Measurements from ENCODE around the gene NSMCE1.

The NSMCE1 gene

GRCh38 chr16:27230562-27231001, 38.0 kb downstream of the NSMCE1 start:
- peak; percentile 46 for DNase-seq (ENCODE audit: low read depth)

GRCh38 chr16:27229891-27230470, 38.6 kb downstream of the NSMCE1 start:
- no peak for DNase-seq (ENCODE audit: low read depth)

GRCh38 chr16:27228621-27229501, 39.7 kb downstream of the NSMCE1 start:
- DNase-seq (ENCODE audit: low read depth): no peak

- DNase-seq (ENCODE audit: low read depth): no peak
Measured at GRCh38 chr16:27228045-27228444, 40.5 kb downstream of the NSMCE1 start.

GRCh38 chr16:27226976-27227705, 41.4 kb downstream of the NSMCE1 start:
- no peak for DNase-seq (ENCODE audit: low read depth)

- DNase-seq (ENCODE audit: low read depth): no peak
Measured at GRCh38 chr16:27226476-27226875, 42.1 kb downstream of the NSMCE1 start.

- no peak for DNase-seq (ENCODE audit: low read depth)
Measured at GRCh38 chr16:27225536-27226360, 42.8 kb downstream of the NSMCE1 start.

GRCh38 chr16:27224741-27225300, 43.8 kb downstream of the NSMCE1 start:
- no peak for DNase-seq (ENCODE audit: low read depth)

GRCh38 chr16:27224271-27224737, 44.3 kb downstream of the NSMCE1 start:
- no peak for DNase-seq (ENCODE audit: low read depth)

GRCh38 chr16:27223701-27224100, 44.9 kb downstream of the NSMCE1 start:
- no peak for DNase-seq (ENCODE audit: low read depth)

- no peak for DNase-seq (ENCODE audit: low read depth)
Measured at GRCh38 chr16:27223226-27223610, 45.4 kb downstream of the NSMCE1 start.

GRCh38 chr16:27222249-27223225, 46.0 kb downstream of the NSMCE1 start:
- no peak for DNase-seq (ENCODE audit: low read depth)

GRCh38 chr16:27221576-27222248, 46.9 kb downstream of the NSMCE1 start:
- DNase-seq (ENCODE audit: low read depth): no peak

GRCh38 chr16:27220991-27221390, 47.6 kb downstream of the NSMCE1 start:
- no peak for DNase-seq (ENCODE audit: low read depth)

- no peak for DNase-seq (ENCODE audit: low read depth)
Measured at GRCh38 chr16:27220527-27220926, 48.0 kb downstream of the NSMCE1 start.

GRCh38 chr16:27220120-27220519, 48.5 kb downstream of the NSMCE1 start:
- DNase-seq (ENCODE audit: low read depth): no peak

GRCh38 chr16:27219161-27219560, 49.4 kb downstream of the NSMCE1 start:
- DNase-seq (ENCODE audit: low read depth): no peak

GRCh38 chr16:27218756-27219155, 49.8 kb downstream of the NSMCE1 start:
- DNase-seq (ENCODE audit: low read depth): no peak

GRCh38 chr16:27217256-27217655, 51.3 kb downstream of the NSMCE1 start:
- no peak for DNase-seq (ENCODE audit: low read depth)
